ENCODE data around the gene SCAF8. TPM values are rescaled to one million over a fixed set of nuclear protein-coding genes. Genes with fewer than 3 reads are reported as not detected.

Gene SCAF8
- 33.0 TPM for polyA plus RNA-seq (2013, experiment 1 of 2)
- 32.2 TPM for polyA plus RNA-seq (2013, experiment 2 of 2)

GRCh38 chr6:154733183-154733625 is at the start of gene SCAF8:
Gene SCAF8, plus strand, starts transcription at chr6:154733416. Its CDS starts 485 bp downstream, at chr6:154733901.
- Histone ChIP-seq H3K9ac (ENCODE audit: low read length) (peak within 1 kb of the TSS; percentile 98), H2BK15ac (replicated peaks; ENCODE audit: low read depth) (no peak within 1 kb of the TSS), H3K4ac (ENCODE audit: low read depth, low read length) (peak within 1 kb of the TSS; percentile 74), H3K18ac (ENCODE audit: low read length) (peak within 1 kb of the TSS; percentile 96), H4K5ac (ENCODE audit: low read length) (peak within 1 kb of the TSS; percentile 73), H2BK5ac (ENCODE audit: low read length) (peak within 1 kb of the TSS; percentile 98), H3K36me3 (ENCODE audit: control insufficient read depth, insufficient read depth, low read length) (no peaks in the 10 kb centered on the region), H3K56ac (ENCODE audit: low read length) (peak within 1 kb of the TSS; percentile 99), H2BK120ac (ENCODE audit: low read depth, low read length) (peak within 1 kb of the TSS; percentile 56), H3K4me2 (ENCODE audit: low read length) (peak within 1 kb of the TSS; percentile 58), H3K4me3 (ENCODE audit: low read length) (peak within 1 kb of the TSS; percentile 92), H3K79me1 (ENCODE audit: low read length) (no peaks in the 10 kb centered on the region), H3K23ac (ENCODE audit: low read length) (peak within 1 kb of the TSS; percentile 69), H2AK5ac (ENCODE audit: low read length) (no peak within 1 kb of the TSS), H3K4me1 (ENCODE audit: control insufficient read depth, low read depth, low read length) (peaks cover 2% of the 10 kb centered on the region), H3K79me2 (ENCODE audit: control insufficient read depth, insufficient read depth, low read length) (peaks cover 35% of the 10 kb centered on the region), H3K27me3 (ENCODE audit: insufficient read depth, low read length, poor library complexity) (no peaks in the 10 kb centered on the region), H4K8ac (ENCODE audit: low read depth, low read length) (no peak within 1 kb of the TSS), H3K27ac (ENCODE audit: low read depth, low read length) (peak within 1 kb of the TSS; percentile 99)
- no CpG with 5 or more reads among the region's 61 CpGs for WGBS (ENCODE audit: extremely low coverage, insufficient coverage, low lambda C conversion rate)
- DNase-seq: peak; percentile 86

DNA sequence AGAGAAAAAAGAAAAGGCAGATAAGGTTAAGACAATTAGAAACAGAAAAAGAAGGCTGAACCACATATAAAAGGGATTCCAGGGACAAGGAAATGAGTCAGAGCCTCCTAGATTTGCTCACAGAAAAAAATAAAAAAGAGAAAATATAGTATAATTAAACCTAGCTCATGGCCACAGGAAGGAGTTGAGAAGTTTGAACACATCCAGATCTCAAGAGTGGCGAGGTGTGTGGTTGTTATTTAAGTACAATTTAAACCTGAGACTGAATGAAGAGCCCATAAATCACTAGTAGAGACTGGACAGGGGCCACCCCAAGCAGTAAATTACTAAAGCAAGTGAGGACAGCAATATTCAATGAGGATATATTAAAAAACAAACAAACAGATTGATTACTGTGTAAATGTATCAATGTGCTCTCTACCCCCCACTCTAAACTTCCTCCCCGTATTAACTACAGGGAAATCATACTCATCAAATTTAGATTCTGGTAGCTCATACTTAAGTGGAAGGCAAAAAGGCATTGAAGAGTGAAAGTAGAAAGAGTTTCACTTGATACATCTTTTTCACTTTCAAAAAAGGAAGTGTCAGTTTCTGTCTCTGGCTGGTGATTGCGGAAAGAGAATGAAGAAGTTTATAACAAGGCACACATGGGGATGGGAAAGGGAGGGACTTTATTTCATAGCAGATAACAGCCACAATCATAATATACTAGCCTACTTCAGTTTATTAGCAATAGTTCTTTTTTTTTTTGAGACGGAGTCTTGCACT is 49.3 kb upstream of the SCAF8 start:
- H3K23ac ChIP-seq (ENCODE audit: low read length): no peak overlapping the region
- no CpG with 5 or more reads among the region's 4 CpGs for WGBS (ENCODE audit: extremely low coverage, insufficient coverage, low lambda C conversion rate)
- no peak overlapping the region for H4K8ac ChIP-seq (ENCODE audit: low read depth, low read length)
- no peak for DNase-seq
- H3K79me2 ChIP-seq (ENCODE audit: control insufficient read depth, insufficient read depth, low read length): no peaks in the 10 kb centered on the region
- no peak overlapping the region for H3K56ac ChIP-seq (ENCODE audit: low read length)
- H3K36me3 ChIP-seq (ENCODE audit: control insufficient read depth, insufficient read depth, low read length): no peaks in the 10 kb centered on the region
- H3K27ac ChIP-seq (ENCODE audit: low read depth, low read length): no peak overlapping the region
- H3K4ac ChIP-seq (ENCODE audit: low read depth, low read length): no peak overlapping the region
- no peak overlapping the region for H3K4me3 ChIP-seq (ENCODE audit: low read length)
- H2BK5ac ChIP-seq (ENCODE audit: low read length): no peak overlapping the region
- H3K4me2 ChIP-seq (ENCODE audit: low read length): no peak overlapping the region
- H3K79me1 ChIP-seq (ENCODE audit: low read length): no peaks in the 10 kb centered on the region
- no peak overlapping the region for H2BK120ac ChIP-seq (ENCODE audit: low read depth, low read length)
- H3K9ac ChIP-seq (ENCODE audit: low read length): no peak overlapping the region
- no peak overlapping the region for H3K18ac ChIP-seq (ENCODE audit: low read length)
- no peak overlapping the region for H2AK5ac ChIP-seq (ENCODE audit: low read length)
- H4K5ac ChIP-seq (ENCODE audit: low read length): no peak overlapping the region
- no peaks in the 10 kb centered on the region for H3K4me1 ChIP-seq (ENCODE audit: control insufficient read depth, low read depth, low read length)
- no peak overlapping the region for H2BK15ac ChIP-seq (replicated peaks; ENCODE audit: low read depth)
- no peaks in the 10 kb centered on the region for H3K27me3 ChIP-seq (ENCODE audit: insufficient read depth, low read length, poor library complexity)

GRCh38 chr6:154686162-154686561 is 47.1 kb upstream of the SCAF8 start:
- Histone ChIP-seq H3K23ac (ENCODE audit: low read length) (no peak overlapping the region), H3K4ac (ENCODE audit: low read depth, low read length) (no peak overlapping the region), H3K27ac (ENCODE audit: low read depth, low read length) (no peak overlapping the region), H4K5ac (ENCODE audit: low read length) (no peak overlapping the region), H2BK5ac (ENCODE audit: low read length) (no peak overlapping the region), H2BK15ac (replicated peaks; ENCODE audit: low read depth) (no peak overlapping the region), H2AK5ac (ENCODE audit: low read length) (no peak overlapping the region), H3K9ac (ENCODE audit: low read length) (no peak overlapping the region), H3K4me3 (ENCODE audit: low read length) (no peak overlapping the region), H3K36me3 (ENCODE audit: control insufficient read depth, insufficient read depth, low read length) (no peaks in the 10 kb centered on the region), H4K8ac (ENCODE audit: low read depth, low read length) (no peak overlapping the region), H3K56ac (ENCODE audit: low read length) (no peak overlapping the region), H3K79me2 (ENCODE audit: control insufficient read depth, insufficient read depth, low read length) (no peaks in the 10 kb centered on the region), H3K4me2 (ENCODE audit: low read length) (no peak overlapping the region), H3K18ac (ENCODE audit: low read length) (no peak overlapping the region), H3K79me1 (ENCODE audit: low read length) (no peaks in the 10 kb centered on the region), H2BK120ac (ENCODE audit: low read depth, low read length) (no peak overlapping the region), H3K27me3 (ENCODE audit: insufficient read depth, low read length, poor library complexity) (no peaks in the 10 kb centered on the region), H3K4me1 (ENCODE audit: control insufficient read depth, low read depth, low read length) (no peaks in the 10 kb centered on the region)
- no CpG with 5 or more reads among the region's 1 CpG for WGBS (ENCODE audit: extremely low coverage, insufficient coverage, low lambda C conversion rate)
- no peak for DNase-seq

- Histone ChIP-seq H3K79me1 (ENCODE audit: low read length) (no peaks in the 10 kb centered on the region), H2BK15ac (replicated peaks; ENCODE audit: low read depth) (no peak overlapping the region), H3K4me3 (ENCODE audit: low read length) (no peak overlapping the region), H4K5ac (ENCODE audit: low read length) (no peak overlapping the region), H3K27me3 (ENCODE audit: insufficient read depth, low read length, poor library complexity) (no peaks in the 10 kb centered on the region), H3K9ac (ENCODE audit: low read length) (no peak overlapping the region), H2BK120ac (ENCODE audit: low read depth, low read length) (no peak overlapping the region), H3K79me2 (ENCODE audit: control insufficient read depth, insufficient read depth, low read length) (no peaks in the 10 kb centered on the region), H2AK5ac (ENCODE audit: low read length) (no peak overlapping the region), H4K8ac (ENCODE audit: low read depth, low read length) (no peak overlapping the region), H2BK5ac (ENCODE audit: low read length) (no peak overlapping the region), H3K18ac (ENCODE audit: low read length) (no peak overlapping the region), H3K36me3 (ENCODE audit: control insufficient read depth, insufficient read depth, low read length) (no peaks in the 10 kb centered on the region), H3K4me2 (ENCODE audit: low read length) (no peak overlapping the region), H3K27ac (ENCODE audit: low read depth, low read length) (no peak overlapping the region), H3K56ac (ENCODE audit: low read length) (no peak overlapping the region), H3K23ac (ENCODE audit: low read length) (no peak overlapping the region), H3K4me1 (ENCODE audit: control insufficient read depth, low read depth, low read length) (no peaks in the 10 kb centered on the region), H3K4ac (ENCODE audit: low read depth, low read length) (no peak overlapping the region)
- DNase-seq: no peak
- no CpG with 5 or more reads among the region's 5 CpGs for WGBS (ENCODE audit: extremely low coverage, insufficient coverage, low lambda C conversion rate)
Measured at GRCh38 chr6:154689493-154690255, 43.5 kb upstream of the SCAF8 start.

DNA sequence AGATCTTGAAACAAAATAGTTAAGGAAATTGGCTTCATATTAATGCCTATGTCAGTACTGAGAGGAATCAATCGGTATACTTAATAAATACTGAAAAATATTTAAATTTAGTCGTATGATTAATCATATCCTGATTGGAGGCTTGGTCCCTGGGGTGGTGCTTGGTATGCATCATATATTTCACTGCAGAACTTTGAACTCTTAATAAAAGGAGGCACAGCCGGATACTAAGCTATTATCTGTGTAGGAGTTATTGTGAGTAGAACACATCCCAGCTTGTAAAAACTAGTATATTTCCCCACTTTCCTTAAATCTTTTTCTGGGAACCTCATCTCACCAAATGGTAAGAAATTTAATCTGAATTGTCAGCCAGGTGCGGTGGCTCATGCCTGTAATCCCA is 42.4 kb upstream of the SCAF8 start:
- Histone ChIP-seq H2BK120ac (ENCODE audit: low read depth, low read length) (no peak overlapping the region), H2AK5ac (ENCODE audit: low read length) (no peak overlapping the region), H3K79me2 (ENCODE audit: control insufficient read depth, insufficient read depth, low read length) (no peaks in the 10 kb centered on the region), H3K18ac (ENCODE audit: low read length) (no peak overlapping the region), H3K4me3 (ENCODE audit: low read length) (no peak overlapping the region), H4K5ac (ENCODE audit: low read length) (no peak overlapping the region), H3K27me3 (ENCODE audit: insufficient read depth, low read length, poor library complexity) (no peaks in the 10 kb centered on the region), H3K23ac (ENCODE audit: low read length) (no peak overlapping the region), H3K9ac (ENCODE audit: low read length) (no peak overlapping the region), H3K27ac (ENCODE audit: low read depth, low read length) (no peak overlapping the region), H2BK5ac (ENCODE audit: low read length) (no peak overlapping the region), H3K56ac (ENCODE audit: low read length) (no peak overlapping the region), H3K4me1 (ENCODE audit: control insufficient read depth, low read depth, low read length) (no peaks in the 10 kb centered on the region), H4K8ac (ENCODE audit: low read depth, low read length) (no peak overlapping the region), H3K79me1 (ENCODE audit: low read length) (no peaks in the 10 kb centered on the region), H2BK15ac (replicated peaks; ENCODE audit: low read depth) (no peak overlapping the region), H3K4ac (ENCODE audit: low read depth, low read length) (no peak overlapping the region), H3K4me2 (ENCODE audit: low read length) (no peak overlapping the region), H3K36me3 (ENCODE audit: control insufficient read depth, insufficient read depth, low read length) (no peaks in the 10 kb centered on the region)
- DNase-seq: no peak
- no CpG with 5 or more reads among the region's 4 CpGs for WGBS (ENCODE audit: extremely low coverage, insufficient coverage, low lambda C conversion rate)
